ENCODE results near the gene PNMT. TPM values are rescaled to one million over a fixed set of nuclear protein-coding genes. Genes with fewer than 3 reads are reported as not detected.
A peak's percentile ranks its signal among the peaks of the same experiment; 100 is the strongest.

PNMT gene
- total RNA-seq, 4 donors from 2014 or later: 0.53 to 1.6 (median 1.1) TPM

GRCh38 chr17:39714234-39714633 is 46.0 kb downstream of the PNMT start:
- Histone ChIP-seq H3K9me3 (no peaks in the 10 kb centered on the region), H3K27me3 (no peaks in the 10 kb centered on the region), H3K27ac (no peak overlapping the region), H3K4me3 (no peak overlapping the region), H3K36me3 (peaks cover 68% of the 10 kb centered on the region), H3K4me1 (peaks cover 25% of the 10 kb centered on the region)
- no peak for DNase-seq (ENCODE audit: low spot score in 2 of 2)
- 81% methylated on average over 4 of the region's 4 CpGs for WGBS
- TF ChIP-seq, protein P1, sequence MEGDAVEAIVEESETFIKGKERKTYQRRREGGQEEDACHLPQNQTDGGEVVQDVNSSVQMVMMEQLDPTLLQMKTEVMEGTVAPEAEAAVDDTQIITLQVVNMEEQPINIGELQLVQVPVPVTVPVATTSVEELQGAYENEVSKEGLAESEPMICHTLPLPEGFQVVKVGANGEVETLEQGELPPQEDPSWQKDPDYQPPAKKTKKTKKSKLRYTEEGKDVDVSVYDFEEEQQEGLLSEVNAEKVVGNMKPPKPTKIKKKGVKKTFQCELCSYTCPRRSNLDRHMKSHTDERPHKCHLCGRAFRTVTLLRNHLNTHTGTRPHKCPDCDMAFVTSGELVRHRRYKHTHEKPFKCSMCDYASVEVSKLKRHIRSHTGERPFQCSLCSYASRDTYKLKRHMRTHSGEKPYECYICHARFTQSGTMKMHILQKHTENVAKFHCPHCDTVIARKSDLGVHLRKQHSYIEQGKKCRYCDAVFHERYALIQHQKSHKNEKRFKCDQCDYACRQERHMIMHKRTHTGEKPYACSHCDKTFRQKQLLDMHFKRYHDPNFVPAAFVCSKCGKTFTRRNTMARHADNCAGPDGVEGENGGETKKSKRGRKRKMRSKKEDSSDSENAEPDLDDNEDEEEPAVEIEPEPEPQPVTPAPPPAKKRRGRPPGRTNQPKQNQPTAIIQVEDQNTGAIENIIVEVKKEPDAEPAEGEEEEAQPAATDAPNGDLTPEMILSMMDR (IDR thresholded peaks at IDR 0.05): no peak
- no peak for TF ChIP-seq POLR2AphosphoS5 (IDR thresholded peaks at IDR 0.05)
- no peak for TF ChIP-seq EP300 (IDR thresholded peaks at IDR 0.05)
- TF ChIP-seq POLR2A (IDR thresholded peaks at IDR 0.05): no peak

DNA sequence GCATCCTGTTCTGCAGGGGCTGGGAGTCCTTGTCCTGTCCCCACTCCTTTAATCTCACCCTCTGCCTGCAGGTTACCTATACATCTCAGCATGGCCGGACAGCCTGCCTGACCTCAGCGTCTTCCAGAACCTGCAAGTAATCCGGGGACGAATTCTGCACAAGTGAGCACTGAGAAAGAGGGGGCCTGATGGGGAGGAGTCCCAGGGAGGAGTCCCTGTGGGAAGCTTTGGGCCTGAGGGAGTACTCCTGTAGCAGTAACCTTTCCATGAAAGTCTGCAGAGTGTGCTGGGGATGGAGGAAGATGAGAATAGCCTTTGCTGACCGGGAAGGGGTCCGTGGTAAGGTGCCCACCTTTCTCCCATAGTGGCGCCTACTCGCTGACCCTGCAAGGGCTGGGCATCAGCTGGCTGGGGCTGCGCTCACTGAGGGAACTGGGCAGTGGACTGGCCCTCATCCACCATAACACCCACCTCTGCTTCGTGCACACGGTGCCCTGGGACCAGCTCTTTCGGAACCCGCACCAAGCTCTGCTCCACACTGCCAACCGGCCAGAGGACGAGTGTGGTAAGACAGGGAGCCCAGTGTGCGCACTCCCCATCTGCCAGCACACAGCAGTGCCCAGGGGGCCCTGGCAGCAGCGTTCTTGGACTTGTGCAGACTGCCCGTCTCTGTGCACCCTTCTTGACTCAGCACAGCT is 47.3 kb downstream of the PNMT start:
- no peak for DNase-seq (ENCODE audit: low spot score in 2 of 2)
- Histone ChIP-seq H3K9me3 (no peaks in the 10 kb centered on the region), H3K36me3 (peaks cover 68% of the 10 kb centered on the region), H3K4me1 (peaks cover 25% of the 10 kb centered on the region), H3K4me3 (no peak overlapping the region), H3K27me3 (no peaks in the 10 kb centered on the region), H3K27ac (peak overlapping the region; percentile 85)
- WGBS: 76% methylated on average over 17 of the region's 18 CpGs
- TF ChIP-seq EP300 (IDR thresholded peaks at IDR 0.05): no peak
- TF ChIP-seq POLR2AphosphoS5 (IDR thresholded peaks at IDR 0.05): no peak
- TF ChIP-seq POLR2A (IDR thresholded peaks at IDR 0.05): no peak
- TF ChIP-seq, protein P1 (IDR thresholded peaks at IDR 0.05): no peak

GRCh38 chr17:39716073-39716818 is 48.0 kb downstream of the PNMT start:
- 39% methylated on average over 13 of the region's 15 CpGs for WGBS
- no peak for TF ChIP-seq POLR2A (IDR thresholded peaks at IDR 0.05)
- TF ChIP-seq, protein P1 (IDR thresholded peaks at IDR 0.05): no peak
- no peak for TF ChIP-seq EP300 (IDR thresholded peaks at IDR 0.05)
- no peak for TF ChIP-seq POLR2AphosphoS5 (IDR thresholded peaks at IDR 0.05)
- Histone ChIP-seq H3K27ac (peak overlapping the region; percentile 85), H3K9me3 (no peaks in the 10 kb centered on the region), H3K4me1 (peaks cover 25% of the 10 kb centered on the region), H3K27me3 (no peaks in the 10 kb centered on the region), H3K36me3 (peaks cover 61% of the 10 kb centered on the region), H3K4me3 (no peak overlapping the region)
- no peak for DNase-seq (ENCODE audit: low spot score in 2 of 2)

DNA sequence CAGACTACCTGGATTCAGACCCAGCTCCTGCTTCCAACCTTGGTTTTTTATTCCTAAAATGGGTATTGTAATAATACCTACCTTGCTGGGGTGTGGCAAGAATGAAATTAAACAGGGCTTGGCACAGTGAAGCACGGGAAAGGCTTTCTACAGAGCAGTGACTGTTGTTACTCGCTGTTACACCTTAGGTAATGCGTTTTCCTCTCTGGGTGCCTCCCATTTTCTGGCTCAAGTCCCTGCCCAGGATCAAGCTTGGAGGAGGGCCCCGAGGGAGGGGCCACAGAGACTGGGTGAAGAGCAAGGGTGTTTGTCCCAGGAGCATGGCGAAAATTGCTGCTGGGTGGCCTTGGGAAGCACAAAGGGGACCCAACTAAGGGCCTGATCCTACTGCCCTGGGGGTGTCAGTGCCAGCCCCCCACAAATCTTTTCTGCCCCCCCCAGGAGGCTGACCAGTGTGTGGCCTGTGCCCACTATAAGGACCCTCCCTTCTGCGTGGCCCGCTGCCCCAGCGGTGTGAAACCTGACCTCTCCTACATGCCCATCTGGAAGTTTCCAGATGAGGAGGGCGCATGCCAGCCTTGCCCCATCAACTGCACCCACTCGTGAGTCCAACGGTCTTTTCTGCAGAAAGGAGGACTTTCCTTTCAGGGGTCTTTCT is 48.8 kb downstream of the PNMT start:
- Histone ChIP-seq H3K27ac (peak overlapping the region; percentile 85), H3K9me3 (no peaks in the 10 kb centered on the region), H3K27me3 (no peaks in the 10 kb centered on the region), H3K4me3 (no peak overlapping the region), H3K4me1 (peaks cover 25% of the 10 kb centered on the region), H3K36me3 (peaks cover 55% of the 10 kb centered on the region)
- no peak for DNase-seq (ENCODE audit: low spot score in 2 of 2)
- TF ChIP-seq EP300 (IDR thresholded peaks at IDR 0.05): no peak
- WGBS: 71% methylated on average over 11 of the region's 11 CpGs

- no peak overlapping the region for H3K4me3 ChIP-seq
- TF ChIP-seq EP300 (IDR thresholded peaks at IDR 0.05) (no peak), POLR2AphosphoS5 (IDR thresholded peaks at IDR 0.05) (no peak), POLR2A (IDR thresholded peaks at IDR 0.05) (no peak)
- TF ChIP-seq, protein P1 (IDR thresholded peaks at IDR 0.05): no peak
- H3K9me3 ChIP-seq: no peaks in the 10 kb centered on the region
- no peaks in the 10 kb centered on the region for H3K27me3 ChIP-seq
- DNase-seq (ENCODE audit: low spot score in 2 of 2): no peak
- no peak overlapping the region for H3K27ac ChIP-seq
- H3K36me3 ChIP-seq: peaks cover 52% of the 10 kb centered on the region
- 82% methylated on average over 6 of the region's 6 CpGs for WGBS
- H3K4me1 ChIP-seq: peaks cover 25% of the 10 kb centered on the region
Measured at GRCh38 chr17:39717660-39718059, 49.4 kb downstream of the PNMT start.
